Spleen (tissue), 7 donors: ENCODE data around the gene CDC7.

Experiments
- CTCF ChIP-seq, 11 experiments: fragments of 200-600 bp in 7 of 11; fragments of 450-650 bp in 4 of 11; sonication (generic) in 4 of 11; IDR thresholded peaks in 8 of 11; conservative IDR thresholded peaks in 3 of 11; 1 replicate in 7 of 11; 2 replicates in 4 of 11; pipeline versions ENCODE4 v1.4.0 to v1.8.0; 2016 to 2021; ENCODE audit warnings: antibody characterized with exemption in 11 of 11, inconsistent platforms in 4 of 11, mild to moderate bottlenecking in 1 of 11
- POLR2A ChIP-seq, 3 donors: fragments of 450-650 bp; IDR thresholded peaks; one replicate each; pipeline ENCODE4 v1.5.1; 2017; ENCODE audit warnings: antibody characterized with exemption in 3 of 3, mild to moderate bottlenecking in 1 of 3
- donor health status: DM: no; HTN: no; CAD: no; lungs with moderate emphysema.
- donor health status: DM: no; HTN: no; CAD: no.
- donor health status: DM: no; HTN: no; CAD: no.

- no peak for TF ChIP-seq CTCF (IDR thresholded peaks at IDR 0.05 in 8 of 11, conservative IDR thresholded peaks at IDR 0.05 in 3 of 11)
- TF ChIP-seq POLR2A (IDR thresholded peaks at IDR 0.05) = no peak
Observed at GRCh38 chr1:91552091-91552490, 51.4 kb downstream of the CDC7 start.
